ENCODE data around the gene PRR15L.

PRR15L gene

DNA sequence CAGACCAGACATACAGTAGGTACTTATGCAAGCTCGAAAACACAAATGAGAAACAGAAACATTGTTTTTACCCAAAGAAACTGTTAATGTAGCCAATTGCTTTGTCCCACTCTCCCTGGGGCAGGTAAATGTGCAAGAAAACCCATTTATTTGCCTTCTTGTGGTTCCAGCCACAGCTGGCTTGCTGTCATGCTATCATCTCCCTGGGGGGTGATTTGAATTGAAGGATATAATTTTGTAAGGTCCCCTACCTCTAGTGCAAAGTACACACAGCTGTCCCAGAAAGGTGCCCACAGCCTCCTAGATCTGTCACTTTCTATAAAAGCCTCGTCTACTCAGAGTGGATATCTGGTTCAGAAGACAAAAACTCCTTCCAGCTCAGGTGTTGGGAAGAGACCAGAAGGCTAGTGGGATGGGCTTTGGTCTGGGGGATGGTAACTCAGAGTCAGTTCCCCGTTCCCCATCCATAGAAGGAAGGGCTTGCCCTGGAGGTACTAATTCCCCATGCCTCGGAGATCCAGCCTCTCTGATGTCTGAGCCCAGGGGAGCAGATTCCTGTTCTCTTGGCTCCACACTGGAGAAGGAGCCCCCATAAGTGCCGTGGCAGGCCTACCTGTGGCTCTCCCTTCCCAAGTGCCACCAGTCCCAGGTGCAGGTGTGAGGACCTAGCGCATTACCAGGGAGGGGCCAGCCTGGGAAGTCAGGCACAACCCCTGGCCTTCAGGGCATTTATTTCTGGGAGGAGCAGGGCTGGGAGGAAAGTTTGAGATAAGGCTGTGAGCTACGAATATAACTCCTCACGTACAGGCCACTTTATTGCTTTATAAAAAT, 2.4 kb upstream of the PRR15L start:
- H3K36me3 Mint-ChIP-seq (ENCODE audit: low read depth) = no peaks in the 10 kb centered on the region
- H3K4me1 Mint-ChIP-seq (ENCODE audit: low read depth) = no peaks in the 10 kb centered on the region
- no peak overlapping the region for H3K4me3 Mint-ChIP-seq
- H3K27me3 Mint-ChIP-seq = no peaks in the 10 kb centered on the region
- H3K27ac Mint-ChIP-seq = no peak overlapping the region
- no peak for DNase-seq
- no peaks in the 10 kb centered on the region for H3K9me3 Mint-ChIP-seq

DNA sequence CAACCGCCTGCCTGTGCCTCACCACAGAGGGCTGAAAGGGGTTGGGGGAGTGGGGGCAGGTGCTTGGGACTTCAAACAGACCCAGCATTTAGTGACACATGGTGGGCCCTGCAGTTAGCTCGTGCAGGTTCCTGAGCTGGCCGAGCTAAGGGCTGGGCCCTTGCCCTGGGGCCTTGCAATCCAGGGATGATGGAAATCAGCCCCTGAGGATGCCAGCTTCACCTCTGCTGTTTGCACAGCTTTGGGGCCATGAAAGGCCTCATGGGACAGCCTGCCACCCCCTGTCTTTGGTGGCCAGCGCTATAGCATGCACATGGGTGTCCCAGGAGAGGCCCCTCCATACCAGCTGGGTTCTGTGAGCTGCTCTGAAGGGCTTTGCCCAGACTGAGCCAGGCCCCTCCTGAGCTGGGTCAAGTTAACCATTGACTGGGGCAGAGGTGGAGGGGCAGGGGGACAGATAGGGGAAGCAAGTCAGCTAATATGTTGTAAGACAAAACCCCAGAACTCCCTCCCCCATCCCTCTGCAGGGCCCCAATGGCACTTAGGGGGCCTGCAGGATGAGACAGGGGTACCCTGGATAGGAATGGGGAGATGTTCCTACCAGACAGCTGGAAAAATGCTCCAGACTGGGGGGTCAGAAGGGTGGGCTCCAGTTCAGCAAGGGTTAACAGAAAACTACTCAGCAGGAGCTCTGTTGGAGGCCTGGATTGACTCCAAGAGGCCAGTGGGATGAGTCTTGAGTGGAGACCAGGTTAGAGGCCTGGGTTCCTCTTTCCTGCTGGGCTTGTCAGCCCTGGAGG, 692 bp downstream of the PRR15L start:
- Mint-ChIP-seq H3K4me1 (ENCODE audit: low read depth) (no peaks in the 10 kb centered on the region), H3K27ac (no peak overlapping the region), H3K36me3 (ENCODE audit: low read depth) (peaks cover 17% of the 10 kb centered on the region), H3K27me3 (no peaks in the 10 kb centered on the region), H3K9me3 (no peaks in the 10 kb centered on the region), H3K4me3 (no peak overlapping the region)
- DNase-seq = no peak

DNA sequence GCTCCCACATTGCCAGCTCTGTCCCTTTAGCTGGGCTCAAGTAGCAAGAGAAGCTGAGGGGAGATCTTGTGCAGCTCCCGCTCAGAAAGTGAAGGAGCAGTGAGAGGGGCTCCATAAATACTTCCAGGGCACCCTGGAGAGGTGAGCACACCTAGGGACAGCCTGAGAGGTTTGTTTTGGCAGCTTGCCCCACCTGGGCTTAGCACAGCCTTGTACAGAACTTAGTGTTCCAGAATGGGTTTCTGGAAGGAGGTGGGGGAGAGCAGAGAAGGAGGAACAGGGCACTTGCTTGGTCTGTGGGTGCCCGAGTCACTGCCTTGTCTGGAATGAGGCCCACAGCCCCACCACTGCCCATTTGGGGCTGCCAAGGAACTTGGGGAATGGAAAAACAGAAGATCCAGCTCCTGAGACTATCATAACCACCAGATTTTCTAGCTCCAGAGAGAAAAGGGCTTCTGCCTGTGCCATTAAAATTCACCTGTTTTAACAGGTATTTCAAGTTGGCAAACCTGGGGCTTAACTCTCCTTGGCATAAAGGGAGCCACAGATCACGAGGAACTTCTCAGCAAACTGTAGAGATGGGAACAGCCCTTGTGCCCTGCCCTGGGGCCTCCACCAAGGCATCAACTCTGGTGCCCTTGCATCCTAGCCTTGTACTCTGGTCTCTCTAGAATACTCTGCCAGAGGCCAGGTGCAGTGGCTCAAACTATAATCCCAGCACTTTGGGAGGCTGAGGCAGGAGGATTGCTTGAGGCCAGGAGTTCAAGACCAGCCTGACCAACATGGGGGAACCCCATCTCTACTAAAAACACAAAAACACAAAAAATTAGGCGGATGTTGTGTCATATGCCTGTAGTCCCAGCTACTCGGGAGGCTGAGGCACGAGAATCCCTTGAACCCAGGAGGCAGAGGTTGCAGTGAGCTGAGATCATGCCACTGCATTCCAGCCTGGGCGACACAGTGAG, 1.9 kb downstream of the PRR15L start:
- no peak overlapping the region for H3K27ac Mint-ChIP-seq

DNA sequence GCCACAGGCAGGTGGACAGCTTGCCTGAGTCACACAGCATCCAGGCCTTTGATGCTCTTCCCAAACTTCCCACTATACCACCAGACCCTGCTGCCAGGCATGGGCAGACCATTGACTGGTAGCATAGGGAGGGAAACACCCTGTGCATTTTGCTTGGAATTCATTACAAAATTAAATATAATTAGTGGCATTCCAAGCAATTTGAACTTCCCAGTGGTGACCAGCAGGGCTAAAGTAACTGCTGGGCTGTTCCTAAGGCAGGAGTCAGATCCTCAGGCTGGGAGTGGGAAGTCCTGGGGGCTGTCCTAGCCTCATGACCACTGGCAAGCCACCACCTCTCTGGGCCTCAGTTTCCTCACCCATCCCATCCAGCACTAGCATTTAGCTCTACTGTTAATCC, 3.8 kb downstream of the PRR15L start:
- Mint-ChIP-seq H3K27me3 (no peaks in the 10 kb centered on the region), H3K27ac (no peak overlapping the region), H3K36me3 (ENCODE audit: low read depth) (peaks cover 44% of the 10 kb centered on the region), H3K4me1 (ENCODE audit: low read depth) (peaks cover 15% of the 10 kb centered on the region), H3K9me3 (no peaks in the 10 kb centered on the region), H3K4me3 (no peak overlapping the region)
- DNase-seq = no peak

More for the DNA sequence above, 1.9 kb downstream of the PRR15L start:
- Mint-ChIP-seq H3K4me3 (no peak overlapping the region), H3K36me3 (ENCODE audit: low read depth) (peaks cover 29% of the 10 kb centered on the region), H3K4me1 (ENCODE audit: low read depth) (peaks cover 2% of the 10 kb centered on the region), H3K9me3 (no peaks in the 10 kb centered on the region), H3K27me3 (no peaks in the 10 kb centered on the region)
- DNase-seq = no peak

DNA sequence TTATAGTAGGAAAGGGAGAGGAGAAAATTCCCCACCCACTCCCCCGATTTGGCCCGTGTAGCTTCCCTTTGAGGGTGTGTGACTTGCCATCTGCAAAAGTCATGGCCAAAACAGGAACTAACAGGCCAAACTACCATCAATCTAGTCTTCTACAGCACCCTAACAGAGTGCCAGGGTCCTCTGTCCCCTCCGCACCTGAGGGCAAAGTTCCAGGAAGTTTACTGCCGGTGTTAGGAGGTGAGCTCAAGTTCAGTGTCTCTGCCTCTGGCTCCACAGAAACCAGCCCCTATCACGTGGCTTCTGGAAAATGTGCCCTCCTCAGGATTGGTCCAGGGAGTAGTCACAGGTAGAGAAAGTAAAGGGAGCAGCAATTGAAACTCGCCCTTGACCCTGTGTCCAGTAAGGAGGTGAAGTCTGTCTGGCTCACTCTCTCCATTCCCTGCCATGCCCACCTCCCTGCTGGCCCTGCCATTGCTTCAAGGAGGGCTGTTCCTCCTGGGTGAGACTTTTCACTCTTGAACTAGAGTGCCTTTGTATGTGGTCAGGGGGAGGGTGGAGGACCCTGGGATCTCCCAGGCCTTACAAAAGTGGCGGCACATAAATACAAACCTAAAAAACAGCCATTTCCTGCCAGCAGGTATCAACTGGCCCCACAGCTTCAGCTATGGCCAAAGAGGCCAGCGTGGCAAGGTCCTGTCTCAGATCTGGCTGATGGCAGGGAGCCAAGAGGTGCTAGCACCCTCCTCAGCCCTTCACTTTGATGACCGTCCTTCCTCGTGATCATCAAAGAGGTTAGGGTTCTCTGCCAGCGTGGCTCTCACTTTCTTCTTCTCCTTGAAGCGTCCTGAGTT, 5.3 kb downstream of the PRR15L start:
- peaks cover 17% of the 10 kb centered on the region for H3K4me1 Mint-ChIP-seq (ENCODE audit: low read depth)
- no peaks in the 10 kb centered on the region for H3K27me3 Mint-ChIP-seq
- H3K9me3 Mint-ChIP-seq = no peaks in the 10 kb centered on the region
- no peak overlapping the region for H3K4me3 Mint-ChIP-seq
- H3K27ac Mint-ChIP-seq = no peak overlapping the region
- DNase-seq = no peak
- H3K36me3 Mint-ChIP-seq (ENCODE audit: low read depth) = peaks cover 58% of the 10 kb centered on the region

DNA sequence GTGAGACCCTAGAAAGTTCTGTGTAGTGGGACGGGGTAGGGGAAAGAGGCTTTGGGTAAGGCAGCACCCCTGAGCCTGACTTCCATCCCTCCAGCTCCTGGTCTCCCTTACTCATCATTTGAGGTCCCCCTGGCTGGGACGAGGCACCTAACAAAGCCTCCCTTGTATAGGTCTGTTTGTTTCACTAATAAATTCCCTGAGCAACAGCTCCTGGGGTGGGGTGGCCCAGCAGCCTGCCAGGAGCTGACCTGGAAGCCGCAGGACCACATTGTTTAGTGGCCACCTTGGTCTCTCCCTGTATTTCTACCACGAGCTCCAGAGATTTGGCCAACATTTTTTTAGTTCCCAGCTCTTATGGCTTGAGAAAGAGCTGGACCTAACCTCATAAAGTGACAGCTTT, 7.2 kb downstream of the PRR15L start:
- H3K4me3 Mint-ChIP-seq = no peak overlapping the region
- peaks cover 36% of the 10 kb centered on the region for H3K4me1 Mint-ChIP-seq (ENCODE audit: low read depth)
- H3K27ac Mint-ChIP-seq = no peak overlapping the region
- peaks cover 77% of the 10 kb centered on the region for H3K36me3 Mint-ChIP-seq (ENCODE audit: low read depth)
- no peak for DNase-seq
- H3K27me3 Mint-ChIP-seq = no peaks in the 10 kb centered on the region
- H3K9me3 Mint-ChIP-seq = no peaks in the 10 kb centered on the region

DNA sequence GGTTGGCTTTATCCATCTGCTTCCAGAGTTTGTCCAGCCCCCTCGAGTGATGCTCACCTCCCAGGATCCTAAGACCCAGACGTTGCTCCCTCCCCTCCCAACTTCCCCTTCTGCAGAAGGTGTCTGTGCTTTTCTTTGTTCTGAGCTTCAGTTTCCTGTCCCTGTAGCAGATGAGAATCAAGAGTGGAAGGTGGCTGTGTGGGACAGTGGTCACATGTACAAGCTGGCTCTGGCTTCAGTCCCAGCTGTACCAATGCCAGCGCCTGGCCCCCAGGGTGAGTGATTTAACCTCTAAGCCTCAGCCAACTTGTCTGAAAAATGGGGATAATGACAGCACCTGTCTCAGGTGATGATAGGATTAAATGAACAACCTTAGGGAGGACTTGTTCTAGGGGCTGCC, 7.7 kb downstream of the PRR15L start:
- H3K27ac Mint-ChIP-seq = peak overlapping the region; percentile 68
- no peaks in the 10 kb centered on the region for H3K27me3 Mint-ChIP-seq
- peaks cover 41% of the 10 kb centered on the region for H3K4me1 Mint-ChIP-seq (ENCODE audit: low read depth)
- peaks cover 82% of the 10 kb centered on the region for H3K36me3 Mint-ChIP-seq (ENCODE audit: low read depth)
- no peak overlapping the region for H3K4me3 Mint-ChIP-seq
- DNase-seq = no peak
- H3K9me3 Mint-ChIP-seq = no peaks in the 10 kb centered on the region

DNA sequence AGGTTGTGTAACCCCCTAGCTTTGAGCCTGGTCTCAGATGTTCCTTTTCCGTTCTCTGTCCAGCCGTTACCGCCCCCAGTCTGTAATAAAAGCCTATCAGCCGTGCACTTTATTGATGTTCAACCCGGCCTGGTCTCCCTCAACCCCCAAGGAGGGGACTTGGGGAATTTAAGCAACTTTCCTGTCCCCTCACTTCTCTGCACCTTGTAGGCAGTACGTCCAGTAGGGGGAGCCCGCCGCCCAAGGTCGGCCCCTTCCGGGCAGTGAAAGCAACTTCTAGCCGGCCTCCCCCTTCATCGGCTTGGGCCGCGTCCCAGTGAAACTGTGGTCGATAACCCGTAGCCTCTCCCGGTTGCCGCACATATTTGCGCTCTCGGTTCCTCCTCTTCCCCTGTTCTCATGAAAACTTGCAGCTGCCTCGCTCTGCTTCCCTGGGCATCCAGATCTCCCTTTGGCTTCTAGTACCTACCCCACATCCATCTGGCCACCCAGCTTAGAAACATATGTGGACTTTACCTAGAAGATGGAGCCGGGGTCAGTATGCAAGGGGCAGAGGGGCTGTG, 8.4 kb downstream of the PRR15L start:
- DNase-seq = peak; percentile 84
- Mint-ChIP-seq H3K36me3 (ENCODE audit: low read depth) (peaks cover 84% of the 10 kb centered on the region), H3K4me3 (peak overlapping the region; percentile 50)

DNA sequence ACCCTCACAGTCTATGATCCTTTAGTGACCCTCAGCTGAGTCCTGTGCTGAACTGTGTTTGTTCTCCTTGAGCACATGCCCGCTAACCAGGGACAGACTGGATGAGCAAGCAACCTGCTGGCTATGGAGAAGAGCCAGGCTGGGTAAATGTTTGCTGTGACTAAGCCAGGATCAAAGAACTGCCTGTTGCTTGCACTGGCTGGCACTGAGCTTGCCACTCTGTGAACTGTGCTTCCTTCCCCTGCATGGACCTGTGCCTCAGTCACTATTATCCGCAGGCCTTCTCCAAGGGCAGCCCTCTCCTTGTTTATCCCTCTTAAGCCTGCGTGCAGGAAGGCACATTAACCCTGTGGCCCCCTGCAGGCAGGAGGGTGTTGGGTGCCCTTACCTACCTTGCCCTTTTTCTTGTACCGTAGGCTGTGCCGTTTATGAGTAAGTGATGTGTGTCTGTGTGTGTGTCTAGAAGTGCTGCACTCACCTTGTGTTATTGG, 8.9 kb downstream of the PRR15L start:
- no peaks in the 10 kb centered on the region for H3K9me3 Mint-ChIP-seq
- H3K27ac Mint-ChIP-seq = peak overlapping the region; percentile 68
- H3K4me1 Mint-ChIP-seq (ENCODE audit: low read depth) = peaks cover 53% of the 10 kb centered on the region
- no peaks in the 10 kb centered on the region for H3K27me3 Mint-ChIP-seq
- no peak for DNase-seq
- no peak overlapping the region for H3K4me3 Mint-ChIP-seq
- peaks cover 89% of the 10 kb centered on the region for H3K36me3 Mint-ChIP-seq (ENCODE audit: low read depth)

More for the DNA sequence above, 8.4 kb downstream of the PRR15L start:
- H3K4me1 Mint-ChIP-seq (ENCODE audit: low read depth) = peaks cover 47% of the 10 kb centered on the region
- H3K27ac Mint-ChIP-seq = peak overlapping the region; percentile 68
- H3K9me3 Mint-ChIP-seq = no peaks in the 10 kb centered on the region
- H3K27me3 Mint-ChIP-seq = no peaks in the 10 kb centered on the region

DNA sequence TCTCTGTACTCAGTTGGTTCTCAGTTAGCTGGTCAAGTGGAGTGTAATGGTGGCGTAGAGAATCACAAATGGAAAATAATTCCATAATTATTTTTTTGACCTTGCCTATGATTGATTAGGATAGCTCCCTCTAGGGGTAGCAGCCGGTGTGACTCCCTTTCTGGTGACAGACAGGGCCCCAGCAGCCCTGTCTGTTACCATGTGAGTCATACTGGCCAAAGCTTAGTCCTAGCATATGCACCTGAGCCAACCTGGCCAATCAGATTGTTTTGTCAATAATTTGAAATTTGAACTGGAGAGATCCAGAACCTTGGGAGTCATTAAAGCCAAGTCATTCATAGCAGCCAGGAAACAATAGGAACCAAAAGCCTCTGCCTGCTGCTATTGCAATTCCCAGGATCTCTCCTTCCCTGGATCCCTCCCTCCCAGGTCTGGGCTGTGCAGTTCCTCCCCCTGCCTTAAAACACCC, 10.7 kb downstream of the PRR15L start:
- Mint-ChIP-seq H3K4me3 (no peak overlapping the region), H3K36me3 (ENCODE audit: low read depth) (peaks cover 85% of the 10 kb centered on the region), H3K9me3 (no peaks in the 10 kb centered on the region), H3K27ac (peak overlapping the region; percentile 74), H3K27me3 (no peaks in the 10 kb centered on the region), H3K4me1 (ENCODE audit: low read depth) (peaks cover 69% of the 10 kb centered on the region)
- DNase-seq = peak; percentile 79

DNA sequence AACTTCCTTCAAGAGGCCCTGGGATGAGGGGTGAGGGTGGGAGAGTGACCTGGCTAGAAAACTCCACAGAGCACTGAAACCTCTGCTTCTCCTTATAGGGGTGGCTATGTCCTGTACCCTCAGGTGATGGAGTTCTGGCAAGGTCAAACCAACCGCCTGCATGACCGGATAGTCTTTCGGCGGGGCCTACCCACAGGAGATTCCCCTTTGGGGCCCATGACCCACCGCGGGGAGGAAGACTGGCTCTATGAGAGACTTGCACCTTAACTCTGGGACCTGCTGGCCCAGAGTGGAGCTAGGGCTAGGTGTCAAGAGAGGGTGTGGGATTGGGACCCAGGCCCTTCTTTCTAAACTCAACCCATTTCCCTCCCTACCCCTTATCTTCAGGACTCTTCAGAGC, 11.2 kb downstream of the PRR15L start:
- Mint-ChIP-seq H3K9me3 (no peaks in the 10 kb centered on the region), H3K36me3 (ENCODE audit: low read depth) (peaks cover 85% of the 10 kb centered on the region), H3K4me1 (ENCODE audit: low read depth) (peaks cover 69% of the 10 kb centered on the region), H3K27ac (peak overlapping the region; percentile 74), H3K4me3 (no peak overlapping the region), H3K27me3 (no peaks in the 10 kb centered on the region)
- no peak for DNase-seq

DNA sequence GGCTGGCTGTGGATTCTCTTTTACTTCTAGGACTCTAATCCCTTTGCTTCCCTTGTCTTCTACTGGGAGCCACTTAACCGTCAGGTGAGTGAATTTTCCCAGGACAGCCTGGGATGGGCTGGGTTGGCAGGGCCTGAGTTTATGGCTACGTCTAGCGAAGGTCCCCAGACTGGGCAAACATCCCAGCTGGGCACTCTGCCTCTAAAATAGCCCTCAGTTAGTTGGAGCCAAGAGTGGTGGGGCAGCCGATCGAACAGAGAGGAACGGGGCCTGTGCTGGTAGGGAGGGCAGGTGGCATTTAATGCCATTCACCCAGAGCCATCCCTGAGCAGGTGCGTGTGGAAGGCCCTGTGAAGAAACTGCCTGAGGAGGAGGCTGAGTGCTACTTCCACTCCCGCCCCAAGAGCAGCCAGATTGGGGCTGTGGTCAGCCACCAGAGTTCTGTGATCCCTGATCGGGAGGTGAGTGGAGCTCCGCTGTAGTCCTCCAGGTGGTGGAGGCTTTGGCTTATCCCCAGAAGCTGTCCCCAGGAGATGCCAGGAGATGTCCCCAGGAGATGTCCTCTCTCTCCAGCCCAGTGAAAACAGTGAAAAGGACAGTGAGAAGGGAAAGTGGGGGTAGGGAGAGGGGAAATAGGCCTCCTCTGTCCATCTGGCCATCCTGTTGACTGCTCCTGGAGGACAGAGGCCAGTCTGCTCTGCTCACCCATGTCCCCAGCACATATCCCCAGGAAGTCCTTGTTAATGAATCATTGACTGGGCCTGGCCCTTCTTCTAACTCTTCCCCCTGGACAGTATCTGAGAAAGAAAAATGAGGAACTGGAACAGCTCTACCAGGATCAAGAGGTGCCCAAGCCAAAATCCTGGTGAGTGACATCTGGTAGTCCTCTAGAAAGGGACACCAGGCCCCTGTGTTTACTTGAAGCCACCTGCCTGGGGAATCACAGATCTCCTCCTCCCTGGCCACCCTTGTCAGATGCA, 11.9 kb downstream of the PRR15L start:
- Mint-ChIP-seq H3K4me1 (ENCODE audit: low read depth) (peaks cover 74% of the 10 kb centered on the region), H3K27me3 (no peaks in the 10 kb centered on the region), H3K9me3 (peaks cover 5% of the 10 kb centered on the region), H3K36me3 (ENCODE audit: low read depth) (peaks cover 80% of the 10 kb centered on the region), H3K4me3 (peak overlapping the region; percentile 23), H3K27ac (peak overlapping the region; percentile 85)
- DNase-seq = no peak

All from activated T-cell treated with anti-CD3 and anti-CD28 coated beads, Interleukin-2, amount 50 U/mL, for 24 hours (primary cell).